ENCODE results near the gene IKBIP. TPM values are rescaled to one million over a fixed set of nuclear protein-coding genes. Genes with fewer than 3 reads are reported as not detected.

Gene IKBIP
- total and polyA plus RNA-seq, 9 of the 15 experiments (the other 6 are each of a cell fraction or from before 2014, with no cell fraction given): 3.3 to 19.5 (median 14.9) TPM

- TF ChIP-seq ZNF175 (CRISPR knock-in tag; IDR thresholded peaks at IDR 0.05; ENCODE audit: low read depth): peak; percentile 51; the same call in 1 of the 2 replicates
- 0 out of 2 replicates have a peak, but pooled peaks have one; percentile 19 for TF ChIP-seq ETV5 (CRISPR knock-in tag; IDR thresholded peaks at IDR 0.05; ENCODE audit: low read depth)
- TF ChIP-seq CC2D1A (IDR thresholded peaks at IDR 0.05): no peak
- 0 out of 2 replicates have a peak, but pooled peaks have one; percentile 34 for TF ChIP-seq HBP1 (CRISPR knock-in tag; IDR thresholded peaks at IDR 0.05)
- peak; percentile 94 for TF ChIP-seq E2F4 (CRISPR knock-in tag; IDR thresholded peaks at IDR 0.05; ENCODE audit: low read depth)
- TF ChIP-seq HES1 (IDR thresholded peaks at IDR 0.05; ENCODE audit: low read depth): no peak
- peak in 1 of 2 experiments; percentile 83; a peak in 2 of 4 replicates for TF ChIP-seq ZNF639 (CRISPR knock-in tag; conservative IDR thresholded peaks at IDR 0.05 in 1 of 2, IDR thresholded peaks at IDR 0.05 in 1 of 2)
- no peak for TF ChIP-seq ZNF76 (CRISPR knock-in tag; IDR thresholded peaks at IDR 0.05; ENCODE audit: borderline replicate concordance)
- TF ChIP-seq HMG20B (CRISPR knock-in tag; IDR thresholded peaks at IDR 0.05): 0 out of 2 replicates have a peak, but pooled peaks have one; percentile 28
- peak; percentile 83 for TF ChIP-seq SUPT5H (IDR thresholded peaks at IDR 0.05)
- TF ChIP-seq RBM14 (IDR thresholded peaks at IDR 0.05; ENCODE audit: borderline replicate concordance, insufficient read depth, low read depth, low read length): no peak
- TF ChIP-seq CCNT2 (IDR thresholded peaks at IDR 0.05; ENCODE audit: borderline replicate concordance, extremely low read depth, insufficient read length, low read depth, low read length): peak; percentile 81
- TF ChIP-seq NCOA2 (IDR thresholded peaks at IDR 0.05; ENCODE audit: partially characterized antibody in 2 of 2): no peak
- peak; percentile 87 for TF ChIP-seq SP1 (CRISPR knock-in tag; IDR thresholded peaks at IDR 0.05)
- TF ChIP-seq TAL1 (IDR thresholded peaks at IDR 0.05): no peak
- TF ChIP-seq STAT5B (CRISPR knock-in tag; IDR thresholded peaks at IDR 0.05): no peak
- no peak for TF ChIP-seq ZNF347 (CRISPR knock-in tag; IDR thresholded peaks at IDR 0.05; ENCODE audit: low read depth)
- no peak for TF ChIP-seq PTTG1 (tag; IDR thresholded peaks at IDR 0.05; ENCODE audit: low read depth)
- TF ChIP-seq MCM5 (IDR thresholded peaks at IDR 0.05; ENCODE audit: low read depth): no peak
- no peak for TF ChIP-seq ZNF445 (CRISPR knock-in tag; IDR thresholded peaks at IDR 0.05; ENCODE audit: low read depth)
Observed at GRCh38 chr12:98644712-98645571, at the start of gene IKBIP, which contains the start of gene APAF1 (continued).

All from K562 (cell line).